ENCODE data around the gene RANBP10.

- TF ChIP-seq CTCF (conservative IDR thresholded peaks at IDR 0.05 in 1 of 2, IDR thresholded peaks at IDR 0.05 in 1 of 2; ENCODE audit: extremely low read depth in 1 of 2, insufficient read depth in 1 of 2, low read depth in 1 of 2, low read length in 2 of 2): no peak
- no peak for TF ChIP-seq EZH2 (IDR thresholded peaks at IDR 0.05; ENCODE audit: borderline replicate concordance, low read length)
Observed at GRCh38 chr16:67764158-67764667, 42.1 kb downstream of the RANBP10 start.
